GM23338 (cell line): ENCODE data around the gene OBSCN.

Experiments used
- CREB1 ChIP-seq: fragments of 250-450 bp; sonication (Bioruptor Pico); IDR thresholded peaks from 2 replicates; pipeline ENCODE4 v1.5.0; 2020; ENCODE audit warnings: low read depth, mild to moderate bottlenecking, moderate library complexity
- CTCF ChIP-seq, 2 experiments: fragments of 200-600 bp in 1 of 2; sonication (generic) in 1 of 2; conservative IDR thresholded peaks; 2 replicates each; pipeline versions ENCODE4 v1.5.1 to v1.6.1; 2016 to 2017; ENCODE audit warnings: antibody characterized with exemption in 2 of 2, low read depth in 2 of 2, mild to moderate bottlenecking in 2 of 2, moderate library complexity in 1 of 2
- EZH2 ChIP-seq: fragments of 200-600 bp; sonication (generic); IDR thresholded peaks from one replicate; pipeline ENCODE4 v1.8.0; 2017; ENCODE audit warnings: antibody characterized with exemption, mild to moderate bottlenecking, low read depth; ENCODE audit not compliant: unreplicated experiment
- POLR2AphosphoS5 ChIP-seq: IDR thresholded peaks from 2 replicates; pipeline ENCODE4 v1.6.1; 2016; ENCODE audit warnings: antibody characterized with exemption, low read depth

GRCh38 chr1:228159008-228159665 lies 48.7 kb upstream of the OBSCN start:
- TF ChIP-seq EZH2 (no peak), CTCF (conservative IDR thresholded peaks at IDR 0.05; ENCODE audit: low read depth in 2 of 2) (no peak), POLR2AphosphoS5 (no peak), CREB1 (CRISPR knock-in tag) (no peak)
